SK-N-SH treated with all-trans-retinoic acid at 6 μM for 48 hours (cell line): Measurements from ENCODE around the gene JAKMIP1.

Source experiments
- ATAC-seq: fragments of 200-7000 bp; cut with Tn5 transposase; 3 replicates; pipeline ENCODE4 v1.9.1; 2020; ENCODE audit warnings: mild to moderate bottlenecking, moderate library complexity
- ARNTL ChIP-seq: fragments of 450-650 bp; formaldehyde crosslinking; IDR thresholded peaks from 2 replicates; pipeline ENCODE4 v1.5.0; 2020; ENCODE audit warnings: low read depth, mild to moderate bottlenecking, moderate library complexity, borderline replicate concordance
- CSDC2 ChIP-seq: fragments of 250-450 bp; sonication (Bioruptor Pico); IDR thresholded peaks from 2 replicates; pipeline ENCODE4 v1.5.0; 2020; ENCODE audit warnings: mild to moderate bottlenecking, moderate library complexity
- ESRRG ChIP-seq: fragments of 250-450 bp; sonication (Bioruptor Pico); IDR thresholded peaks from 2 replicates; pipeline ENCODE4 v1.6.1; 2021; ENCODE audit warnings: mild to moderate bottlenecking
- GLIS3 ChIP-seq: fragments of 250-450 bp; sonication (Bioruptor Pico); IDR thresholded peaks from 2 replicates; pipeline ENCODE4 v1.5.0; 2020; ENCODE audit warnings: mild to moderate bottlenecking, moderate library complexity
- ISL1 ChIP-seq: fragments of 250-450 bp; sonication (Bioruptor Pico); IDR thresholded peaks from 2 replicates; pipeline ENCODE4 v2.1.2; 2022; ENCODE audit warnings: mild to moderate bottlenecking, moderate library complexity
- POU6F1 ChIP-seq: fragments of 250-450 bp; sonication (Bioruptor Pico); IDR thresholded peaks from 2 replicates; pipeline ENCODE4 v1.8.0; 2021; ENCODE audit warnings: low read depth, mild to moderate bottlenecking, moderate library complexity, borderline replicate concordance
- PPARA ChIP-seq: fragments of 250-450 bp; sonication (Bioruptor Pico); IDR thresholded peaks from 2 replicates; pipeline ENCODE4 v1.5.0; 2020; ENCODE audit warnings: mild to moderate bottlenecking, borderline replicate concordance
- RARB ChIP-seq: fragments of 250-450 bp; sonication (Bioruptor Pico); IDR thresholded peaks from 2 replicates; pipeline ENCODE4 v1.8.0; 2021; ENCODE audit warnings: mild to moderate bottlenecking, moderate library complexity
- SNAI2 ChIP-seq: fragments of 250-450 bp; sonication (Bioruptor Pico); IDR thresholded peaks from 2 replicates; pipeline ENCODE4 v1.5.0; 2020; ENCODE audit warnings: mild to moderate bottlenecking, moderate library complexity
- TCF4 ChIP-seq: fragments of 250-450 bp; sonication (Bioruptor Pico); IDR thresholded peaks from 2 replicates; pipeline ENCODE4 v1.8.0; 2021; ENCODE audit warnings: mild to moderate bottlenecking, moderate library complexity, borderline replicate concordance
- TOX ChIP-seq: fragments of 250-450 bp; sonication (Bioruptor Pico); IDR thresholded peaks from 2 replicates; pipeline ENCODE4 v1.8.0; 2021; ENCODE audit warnings: mild to moderate bottlenecking, moderate library complexity, borderline replicate concordance
- ZC3H10 ChIP-seq: fragments of 250-450 bp; sonication (Bioruptor Pico); IDR thresholded peaks from 2 replicates; pipeline ENCODE4 v1.5.1; 2021; ENCODE audit warnings: mild to moderate bottlenecking, moderate library complexity
- ZFP3 ChIP-seq: fragments of 250-450 bp; sonication (Bioruptor Pico); IDR thresholded peaks from 2 replicates; pipeline ENCODE4 v1.5.0; 2020; ENCODE audit warnings: mild to moderate bottlenecking, moderate library complexity
- ZFP30 ChIP-seq: fragments of 450-650 bp; formaldehyde crosslinking; IDR thresholded peaks from 2 replicates; pipeline ENCODE4 v1.5.0; 2022; ENCODE audit warnings: mild to moderate bottlenecking, moderate library complexity
- ZNF565 ChIP-seq: fragments of 450-650 bp; formaldehyde crosslinking; conservative IDR thresholded peaks from 2 replicates; pipeline ENCODE4 v1.5.0; 2020; ENCODE audit warnings: low read depth, mild to moderate bottlenecking, moderate library complexity
- ZNF8 ChIP-seq: fragments of 450-650 bp; formaldehyde crosslinking; IDR thresholded peaks from 2 replicates; pipeline ENCODE4 v1.5.0; 2020; ENCODE audit warnings: mild to moderate bottlenecking, moderate library complexity
- TF ChIP-seq, protein P1 (sequence below): fragments of 250-450 bp; sonication (Bioruptor Pico); IDR thresholded peaks from 2 replicates; pipeline ENCODE4 v1.5.0; 2020; ENCODE audit warnings: mild to moderate bottlenecking, moderate library complexity
- TF ChIP-seq, protein P2 (sequence below): fragments of 250-450 bp; sonication (Bioruptor Pico); IDR thresholded peaks from 2 replicates; pipeline ENCODE4 v1.8.0; 2020; ENCODE audit warnings: mild to moderate bottlenecking, moderate library complexity, borderline replicate concordance
- TF ChIP-seq, protein P3 (sequence below): fragments of 250-450 bp; sonication (Bioruptor Pico); IDR thresholded peaks from 2 replicates; pipeline ENCODE4 v1.5.1; 2021; ENCODE audit warnings: mild to moderate bottlenecking, moderate library complexity

JAKMIP1 gene

GRCh38 chr4:6150046-6150735, 50.2 kb downstream of the JAKMIP1 start (continued):
- TF ChIP-seq POU6F1 (CRISPR knock-in tag) (no peak), ESRRG (CRISPR knock-in tag) (no peak)

- TF ChIP-seq ZNF565 (CRISPR knock-in tag) (no peak), GLIS3 (no peak), TCF4 (no peak), ISL1 (CRISPR knock-in tag) (no peak), RARB (CRISPR knock-in tag) (no peak), ZNF8 (CRISPR knock-in tag) (no peak), ESRRG (CRISPR knock-in tag) (no peak), ZFP3 (no peak)
- ATAC-seq: no peak
Measured at GRCh38 chr4:6148506-6149205, 51.7 kb downstream of the JAKMIP1 start.

- TF ChIP-seq ARNTL (no peak), ZNF565 (CRISPR knock-in tag) (no peak), CSDC2 (CRISPR knock-in tag) (no peak), GLIS3 (no peak), TCF4 (no peak), TOX (CRISPR knock-in tag) (no peak)
- TF ChIP-seq, protein P1, sequence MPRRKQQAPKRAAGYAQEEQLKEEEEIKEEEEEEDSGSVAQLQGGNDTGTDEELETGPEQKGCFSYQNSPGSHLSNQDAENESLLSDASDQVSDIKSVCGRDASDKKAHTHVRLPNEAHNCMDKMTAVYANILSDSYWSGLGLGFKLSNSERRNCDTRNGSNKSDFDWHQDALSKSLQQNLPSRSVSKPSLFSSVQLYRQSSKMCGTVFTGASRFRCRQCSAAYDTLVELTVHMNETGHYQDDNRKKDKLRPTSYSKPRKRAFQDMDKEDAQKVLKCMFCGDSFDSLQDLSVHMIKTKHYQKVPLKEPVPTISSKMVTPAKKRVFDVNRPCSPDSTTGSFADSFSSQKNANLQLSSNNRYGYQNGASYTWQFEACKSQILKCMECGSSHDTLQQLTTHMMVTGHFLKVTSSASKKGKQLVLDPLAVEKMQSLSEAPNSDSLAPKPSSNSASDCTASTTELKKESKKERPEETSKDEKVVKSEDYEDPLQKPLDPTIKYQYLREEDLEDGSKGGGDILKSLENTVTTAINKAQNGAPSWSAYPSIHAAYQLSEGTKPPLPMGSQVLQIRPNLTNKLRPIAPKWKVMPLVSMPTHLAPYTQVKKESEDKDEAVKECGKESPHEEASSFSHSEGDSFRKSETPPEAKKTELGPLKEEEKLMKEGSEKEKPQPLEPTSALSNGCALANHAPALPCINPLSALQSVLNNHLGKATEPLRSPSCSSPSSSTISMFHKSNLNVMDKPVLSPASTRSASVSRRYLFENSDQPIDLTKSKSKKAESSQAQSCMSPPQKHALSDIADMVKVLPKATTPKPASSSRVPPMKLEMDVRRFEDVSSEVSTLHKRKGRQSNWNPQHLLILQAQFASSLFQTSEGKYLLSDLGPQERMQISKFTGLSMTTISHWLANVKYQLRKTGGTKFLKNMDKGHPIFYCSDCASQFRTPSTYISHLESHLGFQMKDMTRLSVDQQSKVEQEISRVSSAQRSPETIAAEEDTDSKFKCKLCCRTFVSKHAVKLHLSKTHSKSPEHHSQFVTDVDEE (CRISPR knock-in tag): no peak
- ATAC-seq: no peak
Measured at GRCh38 chr4:6147441-6147840, 52.9 kb downstream of the JAKMIP1 start.

DNA sequence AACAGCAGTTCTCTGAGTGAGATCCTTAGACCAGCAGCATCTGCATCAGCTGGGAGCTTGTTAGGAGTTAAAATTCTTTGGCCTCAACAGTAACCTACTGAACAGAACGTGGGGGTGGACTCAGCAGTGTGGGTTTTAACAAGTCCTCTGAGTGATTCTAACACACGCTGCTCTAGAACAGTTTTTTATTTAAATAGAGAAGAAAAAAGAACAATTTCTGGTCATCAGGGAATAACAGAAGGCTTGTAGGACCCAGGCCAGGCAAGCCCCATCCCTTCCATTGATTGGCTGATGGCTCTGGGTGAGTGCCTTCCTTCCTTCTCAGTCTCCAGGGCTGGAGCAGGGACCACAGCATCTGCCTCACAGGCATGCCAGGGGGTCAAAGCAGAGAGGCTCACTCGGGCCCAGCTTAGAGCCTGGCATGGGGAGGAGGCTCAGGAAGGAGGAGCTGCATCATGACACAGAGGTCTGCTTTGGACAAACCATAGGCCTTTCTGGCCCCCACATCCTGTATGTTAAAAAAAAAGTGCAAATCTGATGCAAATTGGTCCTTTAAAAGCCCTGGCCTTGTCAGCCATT, 56.7 kb downstream of the JAKMIP1 start:
- no peak for TF ChIP-seq ARNTL
- TF ChIP-seq SNAI2 (CRISPR knock-in tag): no peak
- TF ChIP-seq ZFP3: no peak
- no peak for TF ChIP-seq ISL1 (CRISPR knock-in tag)
- no peak for TF ChIP-seq PPARA (CRISPR knock-in tag)
- TF ChIP-seq TOX (CRISPR knock-in tag): no peak
- TF ChIP-seq, protein P2, sequence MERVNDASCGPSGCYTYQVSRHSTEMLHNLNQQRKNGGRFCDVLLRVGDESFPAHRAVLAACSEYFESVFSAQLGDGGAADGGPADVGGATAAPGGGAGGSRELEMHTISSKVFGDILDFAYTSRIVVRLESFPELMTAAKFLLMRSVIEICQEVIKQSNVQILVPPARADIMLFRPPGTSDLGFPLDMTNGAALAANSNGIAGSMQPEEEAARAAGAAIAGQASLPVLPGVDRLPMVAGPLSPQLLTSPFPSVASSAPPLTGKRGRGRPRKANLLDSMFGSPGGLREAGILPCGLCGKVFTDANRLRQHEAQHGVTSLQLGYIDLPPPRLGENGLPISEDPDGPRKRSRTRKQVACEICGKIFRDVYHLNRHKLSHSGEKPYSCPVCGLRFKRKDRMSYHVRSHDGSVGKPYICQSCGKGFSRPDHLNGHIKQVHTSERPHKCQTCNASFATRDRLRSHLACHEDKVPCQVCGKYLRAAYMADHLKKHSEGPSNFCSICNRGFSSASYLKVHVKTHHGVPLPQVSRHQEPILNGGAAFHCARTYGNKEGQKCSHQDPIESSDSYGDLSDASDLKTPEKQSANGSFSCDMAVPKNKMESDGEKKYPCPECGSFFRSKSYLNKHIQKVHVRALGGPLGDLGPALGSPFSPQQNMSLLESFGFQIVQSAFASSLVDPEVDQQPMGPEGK (CRISPR knock-in tag): no peak
- TF ChIP-seq, protein P3, sequence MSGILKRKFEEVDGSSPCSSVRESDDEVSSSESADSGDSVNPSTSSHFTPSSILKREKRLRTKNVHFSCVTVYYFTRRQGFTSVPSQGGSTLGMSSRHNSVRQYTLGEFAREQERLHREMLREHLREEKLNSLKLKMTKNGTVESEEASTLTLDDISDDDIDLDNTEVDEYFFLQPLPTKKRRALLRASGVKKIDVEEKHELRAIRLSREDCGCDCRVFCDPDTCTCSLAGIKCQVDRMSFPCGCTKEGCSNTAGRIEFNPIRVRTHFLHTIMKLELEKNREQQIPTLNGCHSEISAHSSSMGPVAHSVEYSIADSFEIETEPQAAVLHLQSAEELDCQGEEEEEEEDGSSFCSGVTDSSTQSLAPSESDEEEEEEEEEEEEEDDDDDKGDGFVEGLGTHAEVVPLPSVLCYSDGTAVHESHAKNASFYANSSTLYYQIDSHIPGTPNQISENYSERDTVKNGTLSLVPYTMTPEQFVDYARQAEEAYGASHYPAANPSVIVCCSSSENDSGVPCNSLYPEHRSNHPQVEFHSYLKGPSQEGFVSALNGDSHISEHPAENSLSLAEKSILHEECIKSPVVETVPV: no peak
- no peak for TF ChIP-seq ZC3H10 (CRISPR knock-in tag)
- no peak for TF ChIP-seq ZNF565 (CRISPR knock-in tag)
- TF ChIP-seq ZFP30 (CRISPR knock-in tag): no peak
- ATAC-seq: no peak
